ENCODE measurements around the gene FLG. TPM values are rescaled to one million over a fixed set of nuclear protein-coding genes. Genes with fewer than 3 reads are reported as not detected.

FLG gene
- total RNA-seq, 2 experiments from 2014 or later, result not detected

Other genes with a start within 250 kb of the FLG start
- gene TCHHL1, start 236.2 kb downstream of the FLG start, total RNA-seq, result not detected
- gene TCHH, start 209.8 kb downstream of the FLG start, total RNA-seq, result under 1 TPM in 1 of 2 experiments, not detected in 1; 0.08 TPM
- not detected for gene RPTN, start 166.0 kb downstream of the FLG start, total RNA-seq
- not detected for gene HRNR, start 101.0 kb downstream of the FLG start, total RNA-seq
- not detected for gene FLG2, start 34.8 kb upstream of the FLG start, total RNA-seq
- gene CRNN, start 89.0 kb upstream of the FLG start, total RNA-seq, result not detected
- not detected for gene LCE5A, start 185.6 kb upstream of the FLG start, total RNA-seq
- gene CRCT1, start 189.2 kb upstream of the FLG start, total RNA-seq, result not detected
- not detected for gene LCE3E, start 241.5 kb upstream of the FLG start, total RNA-seq

Measured in activated CD8-positive, alpha-beta T cell treated with anti-CD3 and anti-CD28 coated beads, Interleukin-2, amount 10 ng/mL, durations not matched to agents 7 days and 5 days (primary cell).